ENCODE measurements around the gene PLD2. TPM values are rescaled to one million over a fixed set of nuclear protein-coding genes. Genes with fewer than 3 reads are reported as not detected.

The PLD2 gene
- total and polyA plus RNA-seq, 10 of the 15 experiments (the other 5 are each of a cell fraction or from before 2014, with no cell fraction given), result 0.71 to 16.5 (median 7.0) TPM

DNA sequence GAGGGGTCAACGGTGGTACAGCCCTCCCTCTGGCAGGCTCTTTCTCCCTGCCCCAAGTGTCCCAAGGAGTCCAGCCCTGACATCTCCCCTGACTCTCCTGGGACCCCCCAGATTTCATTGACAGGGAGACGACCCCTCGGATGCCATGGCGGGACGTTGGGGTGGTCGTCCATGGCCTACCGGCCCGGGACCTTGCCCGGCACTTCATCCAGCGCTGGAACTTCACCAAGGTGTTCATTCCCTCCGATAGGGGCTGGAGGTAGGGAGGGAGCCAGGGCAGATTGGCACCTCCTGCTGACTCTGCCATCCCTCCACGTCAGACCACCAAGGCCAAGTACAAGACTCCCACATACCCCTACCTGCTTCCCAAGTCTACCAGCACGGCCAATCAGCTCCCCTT is 9.9 kb downstream of the PLD2 start (continued):
- TF ChIP-seq, protein P1, sequence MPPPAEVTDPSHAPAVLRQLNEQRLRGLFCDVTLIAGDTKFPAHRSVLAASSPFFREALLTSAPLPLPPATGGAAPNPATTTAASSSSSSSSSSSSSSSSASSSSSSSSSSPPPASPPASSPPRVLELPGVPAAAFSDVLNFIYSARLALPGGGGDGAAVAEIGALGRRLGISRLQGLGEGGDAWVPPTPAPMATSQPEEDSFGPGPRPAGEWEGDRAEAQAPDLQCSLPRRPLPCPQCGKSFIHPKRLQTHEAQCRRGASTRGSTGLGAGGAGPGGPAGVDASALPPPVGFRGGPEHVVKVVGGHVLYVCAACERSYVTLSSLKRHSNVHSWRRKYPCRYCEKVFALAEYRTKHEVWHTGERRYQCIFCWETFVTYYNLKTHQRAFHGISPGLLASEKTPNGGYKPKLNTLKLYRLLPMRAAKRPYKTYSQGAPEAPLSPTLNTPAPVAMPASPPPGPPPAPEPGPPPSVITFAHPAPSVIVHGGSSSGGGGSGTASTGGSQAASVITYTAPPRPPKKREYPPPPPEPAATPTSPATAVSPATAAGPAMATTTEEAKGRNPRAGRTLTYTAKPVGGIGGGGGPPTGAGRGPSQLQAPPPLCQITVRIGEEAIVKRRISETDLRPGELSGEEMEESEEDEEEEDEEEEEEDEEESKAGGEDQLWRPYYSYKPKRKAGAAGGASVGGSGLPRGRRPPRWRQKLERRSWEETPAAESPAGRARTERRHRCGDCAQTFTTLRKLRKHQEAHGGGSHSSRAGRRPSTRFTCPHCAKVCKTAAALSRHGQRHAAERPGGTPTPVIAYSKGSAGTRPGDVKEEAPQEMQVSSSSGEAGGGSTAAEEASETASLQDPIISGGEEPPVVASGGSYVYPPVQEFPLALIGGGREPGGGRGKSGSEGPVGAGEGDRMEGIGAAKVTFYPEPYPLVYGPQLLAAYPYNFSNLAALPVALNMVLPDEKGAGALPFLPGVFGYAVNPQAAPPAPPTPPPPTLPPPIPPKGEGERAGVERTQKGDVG (CRISPR knock-in tag; IDR thresholded peaks at IDR 0.05), result no peak
- TF ChIP-seq ZNF217 (IDR thresholded peaks at IDR 0.05) (no peak), NFIC (IDR thresholded peaks at IDR 0.05; ENCODE audit: low read depth, low read length) (no peak), CBX3 (IDR thresholded peaks at IDR 0.05; ENCODE audit: borderline replicate concordance, low read depth) (no peak), SIX5 (IDR thresholded peaks at IDR 0.05; ENCODE audit: low read depth, low read length, severe bottlenecking) (no peak), RCOR1 (conservative IDR thresholded peaks at IDR 0.05; ENCODE audit: low read depth, low read length) (no peak), STAT3 (IDR thresholded peaks at IDR 0.05; ENCODE audit: low read depth, low read length) (no peak), SREBF2 (IDR thresholded peaks at IDR 0.05; ENCODE audit: low read length) (no peak), RBBP5 (conservative IDR thresholded peaks at IDR 0.05) (no peak), MTA2 (IDR thresholded peaks at IDR 0.05; ENCODE audit: low read depth) (no peak), LARP7 (IDR thresholded peaks at IDR 0.05) (no peak), RELA (IDR thresholded peaks at IDR 0.05; ENCODE audit: borderline replicate concordance, partially characterized antibody) (no peak), IRF4 (IDR thresholded peaks at IDR 0.05; ENCODE audit: low read depth, low read length) (no peak)

GRCh38 chr17:4818276-4818675 is 11.3 kb downstream of the PLD2 start:
- POLR2A ChIA-PET, result no interaction called here
- SMC1A ChIA-PET (ENCODE audit: uncharacterized antibody, unreplicated experiment), result no interaction called here

More at GRCh38 chr17:4818276-4818675, 11.3 kb downstream of the PLD2 start:
- ChIA-PET RAD21 (ENCODE audit: unreplicated experiment) (no interaction called here), CTCF (no interaction called here)
- Histone ChIP-seq H3K79me2 (ENCODE audit: control insufficient read depth, insufficient read depth, low read length) (no peaks in the 10 kb centered on the region), H3K4me1 (ENCODE audit: control insufficient read depth, insufficient read depth, low read length) (no peaks in the 10 kb centered on the region), H2AFZ (ENCODE audit: control insufficient read depth, low read depth, low read length) (no peak overlapping the region), H3K27me3 (replicated peaks in 1 of 2; ENCODE audit: control insufficient read depth in 2 of 2, insufficient read depth in 2 of 2, low read length in 1 of 2) (no peaks in the 10 kb centered on the region), H4K20me1 (ENCODE audit: control insufficient read depth, insufficient read depth) (no peaks in the 10 kb centered on the region), H3K4me3 (no peak overlapping the region), H3K4me2 (ENCODE audit: control insufficient read depth, insufficient read depth) (no peak overlapping the region), H3K9ac (ENCODE audit: control insufficient read depth, insufficient read depth, low read length) (no peak overlapping the region), H3K27ac (ENCODE audit: control insufficient read depth, insufficient read depth) (no peak overlapping the region), H3K36me3 (ENCODE audit: control insufficient read depth in 2 of 2, insufficient read depth in 2 of 2, low read length in 1 of 2) (no peaks in the 10 kb centered on the region), H3K9me3 (replicated peaks; ENCODE audit: control insufficient read depth, insufficient read depth, low read length) (no peaks in the 10 kb centered on the region)
- in situ Hi-C loops (cut with MboI) (no loop called here), intact Hi-C loops (cut with micrococcal nuclease; ENCODE audit: unreplicated experiment) (no loop called here)
- FAIRE-seq (no peak), ATAC-seq (no peak; the same call in 2 of the 3 replicates), DNase-seq (ENCODE audit: low read depth, low spot score) (no peak)
- BruUV-seq (replicated peaks), result no TSS peak
- TF ChIP-seq SMAD5 (IDR thresholded peaks at IDR 0.05; ENCODE audit: low read depth), result no peak
- WGBS (ENCODE audit: insufficient coverage, insufficient replicate concordance, low lambda C conversion rate, missing lambda C conversion rate), result 65% methylated on average over 12 of the region's 12 CpGs
